ENCODE results near the gene KLHL4.
"Not testable (repeated sequence)": the region's sequence is repeated elsewhere in the genome, so short reads cannot be mapped to it uniquely, and the experiment has no call there.

The KLHL4 gene, protein sequence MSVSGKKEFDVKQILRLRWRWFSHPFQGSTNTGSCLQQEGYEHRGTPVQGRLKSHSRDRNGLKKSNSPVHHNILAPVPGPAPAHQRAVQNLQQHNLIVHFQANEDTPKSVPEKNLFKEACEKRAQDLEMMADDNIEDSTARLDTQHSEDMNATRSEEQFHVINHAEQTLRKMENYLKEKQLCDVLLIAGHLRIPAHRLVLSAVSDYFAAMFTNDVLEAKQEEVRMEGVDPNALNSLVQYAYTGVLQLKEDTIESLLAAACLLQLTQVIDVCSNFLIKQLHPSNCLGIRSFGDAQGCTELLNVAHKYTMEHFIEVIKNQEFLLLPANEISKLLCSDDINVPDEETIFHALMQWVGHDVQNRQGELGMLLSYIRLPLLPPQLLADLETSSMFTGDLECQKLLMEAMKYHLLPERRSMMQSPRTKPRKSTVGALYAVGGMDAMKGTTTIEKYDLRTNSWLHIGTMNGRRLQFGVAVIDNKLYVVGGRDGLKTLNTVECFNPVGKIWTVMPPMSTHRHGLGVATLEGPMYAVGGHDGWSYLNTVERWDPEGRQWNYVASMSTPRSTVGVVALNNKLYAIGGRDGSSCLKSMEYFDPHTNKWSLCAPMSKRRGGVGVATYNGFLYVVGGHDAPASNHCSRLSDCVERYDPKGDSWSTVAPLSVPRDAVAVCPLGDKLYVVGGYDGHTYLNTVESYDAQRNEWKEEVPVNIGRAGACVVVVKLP

DNA sequence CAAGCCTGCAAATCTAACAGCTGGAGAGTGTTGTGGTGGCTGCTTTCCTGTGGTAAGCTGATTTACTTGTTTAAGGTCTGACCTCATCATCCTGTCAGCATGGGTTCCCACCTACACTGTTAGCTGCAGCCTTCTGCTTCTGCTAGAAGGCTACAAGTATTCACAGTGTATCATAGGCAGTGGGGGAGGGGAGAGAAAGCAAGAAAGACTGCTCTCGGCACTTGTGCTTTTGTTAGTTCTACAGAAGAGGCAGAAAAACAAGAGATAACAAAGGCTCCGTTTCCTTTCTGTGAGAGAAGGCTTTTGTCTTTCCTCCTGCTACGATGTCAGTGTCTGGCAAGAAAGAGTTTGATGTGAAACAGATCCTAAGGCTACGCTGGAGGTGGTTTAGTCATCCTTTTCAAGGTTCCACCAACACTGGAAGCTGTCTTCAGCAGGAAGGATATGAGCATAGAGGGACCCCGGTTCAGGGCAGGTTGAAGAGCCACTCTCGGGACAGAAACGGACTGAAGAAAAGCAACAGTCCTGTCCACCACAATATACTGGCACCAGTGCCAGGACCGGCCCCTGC, at the start of gene KLHL4:
TSS of gene KLHL4 (plus strand) at position 232 of the 571 bp plus-strand sequence. CDS start at position 324, 92 bp downstream.
- DNase-seq (ENCODE audit: low read depth in 2 of 2), result no peak

DNA sequence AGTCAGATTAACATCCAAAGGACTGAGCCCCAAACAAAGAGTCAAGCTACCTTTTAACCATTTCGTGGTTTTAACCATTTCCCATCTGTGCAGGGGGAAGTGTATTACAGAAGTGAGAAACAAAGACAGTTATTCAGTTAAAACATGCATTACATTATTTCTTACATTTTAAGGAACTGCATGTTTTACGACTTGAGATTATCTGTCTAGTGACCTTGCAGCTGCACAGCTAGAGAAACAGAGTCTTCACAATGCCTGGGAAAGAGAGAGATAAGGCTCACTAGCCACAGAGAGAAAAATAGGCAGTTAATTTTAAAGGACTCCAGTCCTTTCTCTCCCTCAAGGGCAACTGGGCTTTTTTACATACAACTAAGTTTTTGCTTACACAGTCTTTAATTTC, 48.7 kb upstream of the KLHL4 start:
- no peak for DNase-seq (ENCODE audit: low read depth in 2 of 2)

DNA sequence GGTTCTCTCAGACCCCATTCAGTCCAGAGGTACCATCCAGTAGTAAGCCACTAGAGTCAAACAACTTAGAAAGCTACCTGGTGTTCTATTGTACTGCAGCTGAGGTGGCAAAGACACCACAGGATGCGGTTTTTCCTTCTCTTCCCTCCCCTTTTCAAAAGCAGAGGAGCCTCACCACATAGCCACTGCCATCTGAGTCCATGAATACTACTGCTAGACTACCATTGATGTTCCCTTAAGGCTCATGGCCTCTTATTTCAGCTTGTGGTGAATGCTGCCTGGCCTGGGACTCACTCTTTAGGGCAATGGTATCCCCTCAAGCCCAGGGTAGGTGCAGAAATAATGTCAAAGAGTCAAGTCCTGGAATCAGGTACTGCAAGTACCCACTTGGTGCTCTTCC, 41.8 kb upstream of the KLHL4 start:
- no peak for DNase-seq (ENCODE audit: low read depth in 2 of 2)

DNA sequence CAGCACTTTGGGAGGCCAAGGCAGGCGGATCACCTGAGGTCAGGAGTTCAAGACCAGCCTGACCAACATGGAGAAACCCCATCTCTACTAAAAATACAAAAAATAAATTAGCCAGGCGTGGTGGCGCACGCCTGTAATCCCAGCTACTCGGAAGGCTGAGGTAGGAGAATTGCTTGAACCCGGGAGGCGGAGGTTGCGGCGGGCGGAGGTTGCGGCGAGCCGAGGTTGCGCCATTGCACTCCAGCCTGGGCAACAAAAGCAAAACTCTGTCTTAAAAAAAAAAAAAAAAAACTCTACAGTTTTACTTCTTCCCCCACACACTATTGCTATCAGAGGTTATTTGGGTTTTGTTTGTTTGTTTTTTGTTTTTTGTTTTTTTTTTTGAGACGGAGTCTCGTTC, 38.9 kb upstream of the KLHL4 start:
- not testable (repeated sequence) for DNase-seq (ENCODE audit: low read depth in 2 of 2)

DNA sequence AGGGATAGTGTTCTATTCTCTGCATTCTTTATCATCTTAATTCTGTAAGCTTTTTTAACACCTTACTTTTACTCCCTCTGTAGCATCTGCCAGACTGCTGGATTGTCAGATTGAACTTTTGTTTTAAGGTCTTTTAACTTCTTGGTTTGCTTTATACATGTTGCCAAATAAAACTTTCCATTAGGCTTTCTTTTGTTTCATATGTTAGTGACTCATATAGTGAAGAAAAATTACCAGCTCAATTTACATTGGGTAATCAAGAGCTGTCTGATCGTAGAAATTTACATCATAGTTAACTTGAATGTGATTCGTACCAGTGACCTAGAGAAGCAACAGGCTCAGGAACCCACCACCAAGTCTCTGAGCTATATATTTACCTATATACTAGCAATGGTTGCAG, 28.5 kb upstream of the KLHL4 start:
- no peak for DNase-seq (ENCODE audit: low read depth in 2 of 2)

DNA sequence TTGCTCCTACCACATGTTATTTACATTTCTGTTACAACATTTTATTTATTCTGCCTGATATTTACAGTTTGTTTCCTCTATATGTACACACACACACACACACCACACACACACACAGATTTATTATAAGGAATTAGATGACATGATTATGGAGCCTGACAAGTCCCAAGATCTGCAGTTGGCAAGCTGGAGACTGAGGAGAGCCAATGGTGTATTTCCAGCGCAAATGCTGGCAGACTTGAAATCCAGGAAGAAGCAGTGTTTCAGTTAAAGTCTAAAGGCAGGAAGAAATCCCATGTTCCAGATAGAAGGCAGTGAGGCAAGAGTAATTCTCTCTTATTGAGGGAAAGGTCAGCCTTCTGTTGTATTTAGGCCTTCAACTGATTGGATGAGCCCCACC, 1.8 kb upstream of the KLHL4 start:
- no peak for DNase-seq (ENCODE audit: low read depth in 2 of 2)

DNA sequence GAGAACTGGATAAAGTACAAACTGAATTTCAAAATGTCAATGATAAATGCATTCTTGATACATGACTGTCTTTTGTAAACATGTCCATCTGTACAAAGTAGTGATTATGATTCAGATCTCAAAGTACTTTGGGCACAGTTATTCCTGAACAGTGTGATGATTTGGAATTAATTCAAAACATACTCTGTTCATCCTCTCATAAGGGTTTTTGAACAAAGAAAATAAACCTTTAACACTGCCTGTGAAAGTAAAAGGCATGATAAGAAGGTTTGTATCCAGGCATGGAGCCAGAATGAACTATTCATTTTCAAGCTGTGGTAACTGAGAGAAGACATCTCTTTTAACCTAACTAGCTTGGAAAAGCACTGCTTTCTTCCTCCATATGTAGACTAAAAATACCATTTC, 883 bp upstream of the KLHL4 start:
- no peak for DNase-seq (ENCODE audit: low read depth in 2 of 2)

DNA sequence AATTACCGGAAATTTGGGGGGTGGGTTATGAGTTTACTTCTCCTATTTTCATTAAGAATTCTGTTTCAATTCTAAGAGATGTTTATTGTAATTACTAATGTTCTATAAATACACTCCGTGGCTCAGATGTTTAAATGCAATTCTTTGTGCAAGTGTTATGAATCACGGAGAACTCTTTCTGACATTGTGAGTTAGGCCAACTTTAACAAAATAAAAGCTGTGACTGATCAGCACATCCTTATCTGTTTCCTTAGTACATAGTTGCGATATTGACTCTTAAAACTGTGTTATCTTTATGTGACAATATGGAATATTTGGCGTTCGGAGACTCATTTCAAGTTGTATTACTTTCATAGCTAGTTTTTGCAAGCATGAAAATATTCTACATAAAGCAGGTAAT, 902 bp downstream of the KLHL4 start:
- no peak for DNase-seq (ENCODE audit: low read depth in 2 of 2)

DNA sequence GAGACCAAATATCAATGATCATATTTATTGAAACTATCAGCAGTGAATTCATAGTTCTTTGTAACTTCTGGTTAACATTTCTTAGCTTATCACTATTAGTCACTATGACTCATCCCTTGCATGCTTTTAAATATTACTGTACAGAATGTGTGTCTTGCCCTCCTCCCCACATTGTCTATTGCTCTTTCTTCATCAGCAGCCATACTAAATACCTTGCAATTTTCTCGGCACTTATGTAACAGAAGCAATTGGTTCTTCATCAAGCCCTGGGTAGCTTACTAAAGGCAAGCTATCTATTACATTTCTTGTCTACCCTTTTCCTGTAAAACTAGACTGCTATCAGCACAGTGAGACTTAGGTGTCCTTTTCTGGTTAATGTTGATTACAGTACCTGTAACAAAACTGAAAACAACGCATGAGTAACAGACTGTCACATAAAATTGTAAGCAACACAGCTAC, 8.2 kb downstream of the KLHL4 start:
- DNase-seq (ENCODE audit: low read depth in 2 of 2), result no peak

DNA sequence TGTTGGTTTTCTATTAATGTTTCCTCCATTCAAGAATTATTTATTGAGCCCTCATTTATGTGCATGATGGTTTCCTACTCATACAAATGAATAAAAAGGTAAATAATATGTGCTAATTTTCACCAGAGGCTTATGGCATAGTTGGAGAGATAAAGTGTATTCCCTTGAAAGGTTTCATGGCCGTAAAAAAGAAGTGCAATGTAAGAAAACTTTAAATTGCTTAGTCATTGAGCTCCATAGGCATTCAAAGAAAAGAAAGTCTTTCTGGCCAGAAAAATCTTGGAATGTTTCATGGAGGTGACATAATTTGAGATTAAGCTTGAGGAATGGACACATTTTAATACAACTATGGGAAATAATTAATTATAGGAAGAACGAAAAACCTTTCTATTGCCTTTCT, 8.7 kb downstream of the KLHL4 start:
- DNase-seq (ENCODE audit: low read depth in 2 of 2), result no peak

DNA sequence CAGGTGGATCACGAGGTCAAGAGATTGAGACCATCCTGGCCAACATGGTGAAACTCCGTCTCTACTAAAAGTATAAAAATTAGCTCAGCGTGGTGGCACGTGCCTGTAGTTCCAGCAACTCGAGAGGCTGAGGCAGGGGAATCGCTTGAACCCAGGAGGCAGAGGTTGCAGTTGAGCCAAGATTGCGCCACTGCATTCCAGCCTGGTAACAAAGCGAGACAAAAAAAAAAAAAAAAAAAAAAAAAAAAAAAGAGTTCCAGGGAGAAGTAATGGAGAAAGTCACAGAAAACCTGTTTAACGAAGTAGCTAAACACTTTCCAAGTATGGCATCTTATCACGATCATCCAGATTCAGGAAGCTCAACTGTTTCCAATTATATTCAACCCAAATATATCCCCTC, 10.9 kb downstream of the KLHL4 start:
- DNase-seq (ENCODE audit: low read depth in 2 of 2), result no peak

DNA sequence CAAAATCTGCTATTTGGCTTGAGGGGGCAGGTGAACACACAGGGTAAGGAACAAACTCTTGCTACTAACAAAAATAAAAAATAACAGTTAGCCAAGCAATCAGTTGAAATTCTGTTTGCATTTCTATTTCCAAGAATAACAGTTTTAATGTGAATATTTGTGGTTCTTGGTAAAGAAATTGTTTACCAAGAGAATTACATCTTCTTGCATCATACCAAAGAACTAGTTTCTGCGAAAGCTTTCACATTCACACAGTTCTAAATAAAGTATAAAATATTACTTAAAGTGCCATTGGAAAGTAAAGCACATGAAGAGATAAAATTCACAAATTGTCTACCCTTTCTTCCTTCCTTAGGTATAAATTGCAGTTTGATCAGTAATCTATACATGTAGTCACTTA, 54.4 kb downstream of the KLHL4 start:
- DNase-seq (ENCODE audit: low read depth in 2 of 2), result no peak

DNA sequence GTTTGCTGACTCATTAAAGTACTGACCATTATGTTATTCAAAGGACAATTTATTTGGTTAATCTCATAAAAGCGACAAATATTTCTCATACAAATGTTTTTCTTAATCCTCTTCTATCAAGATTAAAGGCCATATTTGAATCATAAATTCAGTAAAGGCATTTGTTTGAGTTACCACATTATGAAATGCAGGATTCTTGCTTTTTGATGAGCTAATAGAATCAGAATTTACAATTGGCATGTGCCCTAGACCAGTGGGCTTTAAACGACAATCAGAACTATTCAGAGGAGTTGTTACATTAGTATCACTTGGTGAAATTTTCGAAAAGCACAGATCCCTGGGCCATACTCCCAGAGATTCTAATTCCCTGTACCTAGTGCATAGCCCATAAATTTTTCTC, 55.3 kb downstream of the KLHL4 start:
- DNase-seq (ENCODE audit: low read depth in 2 of 2), result no peak

DNA sequence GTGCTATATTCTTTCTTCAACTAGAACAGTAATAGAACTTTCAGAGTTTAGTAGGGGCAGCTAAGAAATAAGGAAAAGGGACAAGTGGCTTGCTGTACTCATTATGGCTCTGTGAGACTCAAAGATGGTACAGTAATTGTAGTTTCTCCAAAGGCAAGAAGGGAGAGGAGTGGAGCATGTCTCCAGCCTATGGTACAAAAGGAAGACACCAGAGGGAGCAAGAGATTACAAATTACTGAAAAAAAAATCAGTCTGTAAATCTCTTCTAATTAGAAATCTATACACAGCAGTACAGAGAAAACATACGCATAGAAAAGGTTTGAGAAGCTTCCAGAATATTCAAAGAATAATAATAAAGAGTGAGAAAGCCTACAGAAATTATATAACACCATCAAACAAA, 61.4 kb downstream of the KLHL4 start:
- no peak for DNase-seq (ENCODE audit: low read depth in 2 of 2)

DNA sequence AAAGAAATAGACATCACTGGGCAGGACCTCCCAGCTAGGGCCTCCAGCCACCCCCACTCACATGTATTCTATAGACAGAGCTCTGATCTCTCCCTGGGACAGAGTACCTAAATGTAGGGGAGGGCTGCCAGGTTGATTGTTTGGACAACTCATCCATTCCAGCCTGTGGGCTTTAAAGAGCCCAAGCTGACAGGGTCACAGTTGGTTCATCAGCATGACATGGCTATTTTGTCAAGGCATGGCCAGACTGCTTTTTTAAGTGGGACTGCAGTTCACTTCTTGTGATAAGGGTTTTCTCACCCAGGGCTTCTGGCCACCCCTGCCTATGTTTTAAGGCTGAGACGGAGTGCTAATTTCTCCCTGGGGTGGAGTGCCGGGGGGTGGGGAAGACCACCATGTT, 63.3 kb downstream of the KLHL4 start:
- no peak for DNase-seq (ENCODE audit: low read depth in 2 of 2)

DNA sequence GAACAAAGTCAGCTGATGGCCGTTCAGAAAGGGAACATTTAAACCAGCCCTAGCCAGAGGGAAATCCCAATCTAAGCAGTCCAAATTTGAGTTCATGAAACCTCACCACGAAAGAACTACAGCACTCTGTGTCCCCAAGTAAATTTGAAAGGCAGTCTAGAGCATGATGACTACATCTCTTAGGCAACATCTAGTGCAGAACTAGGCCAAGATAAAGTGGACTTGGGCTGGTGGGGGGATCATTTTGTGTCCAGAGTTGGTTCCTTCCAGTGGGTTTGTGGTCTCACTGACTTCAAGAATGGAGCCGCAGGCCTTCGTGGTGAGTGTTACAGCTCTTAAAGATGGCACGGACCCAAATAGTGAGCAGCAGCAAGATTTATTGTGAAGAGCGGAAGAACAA, 64.9 kb downstream of the KLHL4 start:
- no peak for DNase-seq (ENCODE audit: low read depth in 2 of 2)

DNA sequence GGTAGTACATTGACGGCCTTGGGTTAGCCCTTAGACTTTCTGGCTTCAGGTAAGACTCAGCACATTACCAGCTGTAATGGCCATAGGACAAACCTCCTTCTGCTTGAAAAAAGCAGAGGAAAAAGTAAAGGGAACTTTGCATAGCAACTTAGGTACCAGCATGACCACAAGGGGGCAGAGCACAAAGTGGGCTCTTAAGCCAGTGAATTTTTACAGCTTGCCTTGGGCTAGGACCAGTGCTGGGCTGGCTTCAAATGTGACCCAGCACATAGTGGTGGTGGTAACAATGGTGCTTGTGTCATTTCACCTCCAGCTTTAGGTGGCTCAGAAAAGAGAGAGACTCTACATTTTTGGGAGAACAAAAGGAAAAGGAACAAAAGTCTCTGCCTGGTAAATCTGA, 66.1 kb downstream of the KLHL4 start:
- DNase-seq (ENCODE audit: low read depth in 2 of 2), result no peak

DNA sequence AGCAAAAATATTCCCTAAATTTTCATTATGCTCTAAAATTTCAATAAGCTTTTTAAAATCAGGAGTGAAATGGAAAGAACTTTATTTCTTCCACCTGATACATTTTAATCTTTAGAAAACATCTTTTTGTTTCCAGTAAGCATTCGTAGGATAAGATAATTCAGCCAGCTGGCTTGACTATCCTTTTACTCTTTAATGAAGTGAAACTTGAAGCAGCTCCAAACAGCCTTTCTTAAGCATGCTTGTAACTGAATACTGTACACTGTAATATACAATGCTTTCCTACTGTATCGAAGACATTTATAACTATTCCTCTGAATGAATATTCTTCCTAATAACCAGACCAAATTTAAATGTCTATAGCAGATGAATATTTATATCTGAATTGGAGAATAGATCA, 98.8 kb downstream of the KLHL4 start:
- DNase-seq (ENCODE audit: low read depth in 2 of 2), result no peak

DNA sequence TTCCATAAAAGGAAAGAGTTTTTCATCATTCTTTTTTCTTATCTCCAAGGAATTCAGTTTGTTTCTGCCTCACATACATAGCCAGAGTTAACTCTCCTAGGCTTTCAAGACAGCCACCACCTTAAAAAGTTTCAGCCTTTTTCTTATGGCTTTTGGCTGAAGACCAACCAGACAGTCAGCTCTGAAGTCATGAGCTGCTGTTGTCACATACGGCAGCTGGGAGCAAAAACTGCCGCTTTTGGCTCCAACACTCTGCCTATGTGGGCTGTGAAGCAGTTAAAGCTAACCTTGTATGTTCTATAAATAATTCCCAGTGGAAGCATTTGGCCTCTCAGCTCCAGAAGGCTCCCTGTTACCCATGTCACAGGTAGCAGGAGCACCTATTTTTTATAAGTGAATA, 104.1 kb downstream of the KLHL4 start:
- no peak for DNase-seq (ENCODE audit: low read depth in 2 of 2)

DNA sequence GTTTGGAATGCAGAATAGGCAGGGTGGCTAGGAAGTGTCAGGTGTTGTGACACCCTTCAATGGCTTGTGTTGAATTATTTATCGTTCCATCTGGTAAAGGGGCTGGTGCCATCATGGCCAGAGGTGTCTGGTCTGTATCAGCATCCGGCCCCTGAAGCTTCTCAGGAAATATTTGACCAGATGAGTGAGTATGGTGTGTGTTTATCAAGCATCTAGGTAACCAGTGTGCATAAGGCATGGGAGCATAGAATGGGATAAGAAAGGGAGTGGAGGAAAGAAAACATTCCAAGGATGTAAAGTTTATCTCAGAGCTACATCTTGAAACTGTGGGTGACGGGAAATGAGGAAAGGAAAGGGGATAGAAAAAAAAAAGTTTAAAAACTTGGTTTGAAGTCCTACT, 109.4 kb downstream of the KLHL4 start:
- DNase-seq (ENCODE audit: low read depth in 2 of 2), result no peak

DNA sequence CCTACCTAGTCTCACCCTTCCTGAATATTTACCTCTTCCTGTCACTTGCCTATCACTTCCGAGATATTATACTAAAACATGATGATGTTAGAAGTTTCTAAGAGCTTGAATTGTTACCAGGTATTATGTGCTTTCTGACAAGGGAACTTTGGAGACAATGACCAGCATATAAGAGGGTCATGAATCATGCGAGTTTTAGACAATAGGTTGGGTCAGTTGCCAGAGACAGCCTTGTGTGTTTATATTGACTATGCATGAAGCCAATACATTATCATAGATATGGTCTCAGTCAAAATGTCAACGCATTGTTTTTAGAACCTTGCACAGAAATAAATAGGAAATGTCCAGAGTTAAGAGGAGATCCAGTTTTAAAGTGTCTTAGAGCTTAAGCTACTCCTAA, 116.8 kb downstream of the KLHL4 start:
- no peak for DNase-seq (ENCODE audit: low read depth in 2 of 2)

DNA sequence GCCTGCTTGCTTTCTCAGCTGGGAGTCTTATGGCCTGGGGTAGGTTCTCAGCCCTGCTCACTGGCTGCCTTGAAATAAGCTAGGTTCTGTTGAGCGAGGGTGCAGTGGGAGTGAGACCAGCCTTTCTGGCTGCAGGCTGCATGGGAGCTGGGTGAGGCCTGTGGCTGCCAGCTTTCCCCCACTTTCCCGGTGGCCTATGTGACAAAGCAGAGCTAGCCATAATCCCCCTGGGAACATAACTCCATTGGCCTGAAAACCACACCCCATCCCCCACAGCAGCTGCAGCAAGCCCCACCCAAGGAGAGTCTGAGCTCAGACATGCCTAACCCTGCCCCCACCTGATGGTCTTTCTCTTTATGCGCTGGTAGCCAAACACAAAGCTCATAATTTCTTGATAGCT, 118.9 kb downstream of the KLHL4 start:
- no peak for DNase-seq (ENCODE audit: low read depth in 2 of 2)

DNA sequence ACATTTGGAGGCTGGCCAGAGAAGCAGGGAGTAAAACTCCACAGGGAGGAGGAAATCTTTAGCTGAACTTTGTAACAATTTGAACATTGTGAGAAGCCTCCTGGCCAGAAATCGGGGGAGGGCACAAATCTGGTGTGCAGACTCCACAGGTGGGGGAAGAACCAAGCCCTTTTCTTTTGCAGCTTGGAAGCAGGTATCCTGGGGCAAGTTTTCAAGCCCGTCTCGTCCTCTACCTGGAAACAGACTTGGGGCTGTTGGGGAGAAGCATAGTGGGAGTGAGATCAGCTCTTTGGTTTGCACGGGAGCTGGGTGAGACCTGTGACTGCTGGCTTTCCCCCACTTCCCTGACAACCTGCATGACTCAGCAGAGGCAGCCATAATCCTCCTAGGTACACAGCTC, 123.8 kb downstream of the KLHL4 start:
- DNase-seq (ENCODE audit: low read depth in 2 of 2), result not testable (repeated sequence)
